ENCODE measurements around the gene LRRC75A. TPM values are rescaled to one million over a fixed set of nuclear protein-coding genes. Genes with fewer than 3 reads are reported as not detected.

Gene LRRC75A
- polyA plus RNA-seq, 1 donor from 2014 or later: 0.53 TPM

GRCh38 chr17:16482253-16482652, 9.7 kb downstream of the LRRC75A start:
- Histone ChIP-seq H3K9ac (ENCODE audit: low read length) (no peak overlapping the region), H3K4me2 (ENCODE audit: low read length) (no peak overlapping the region), H3K9me2 (ENCODE audit: insufficient read depth, low read length) (no peaks in the 10 kb centered on the region), H3K79me2 (replicated peaks; ENCODE audit: insufficient read depth, low read length) (no peaks in the 10 kb centered on the region), H4K20me1 (ENCODE audit: insufficient read depth) (no peaks in the 10 kb centered on the region), H3K9me3 (ENCODE audit: low read length) (no peaks in the 10 kb centered on the region), H3K27ac (ENCODE audit: low read length) (no peak overlapping the region), H3K36me3 (ENCODE audit: insufficient read depth, low read length) (no peaks in the 10 kb centered on the region), H2AFZ (ENCODE audit: low read depth, low read length) (no peak overlapping the region), H3K27me3 (ENCODE audit: insufficient read depth, low read depth, low read length) (no peaks in the 10 kb centered on the region), H3K4me3 (ENCODE audit: low read length) (no peak overlapping the region), H3F3A (ENCODE audit: insufficient read depth, low read length, poor library complexity, severe bottlenecking) (no peaks in the 10 kb centered on the region)
- TF ChIP-seq TAF1 (IDR thresholded peaks at IDR 0.05; ENCODE audit: low read depth) (no peak), EP300 (conservative IDR thresholded peaks at IDR 0.05; ENCODE audit: poor library complexity, severe bottlenecking) (no peak), SMC3 (conservative IDR thresholded peaks at IDR 0.05; ENCODE audit: poor library complexity) (no peak), POLR2AphosphoS5 (IDR thresholded peaks at IDR 0.05) (no peak), MXI1 (conservative IDR thresholded peaks at IDR 0.05; ENCODE audit: poor library complexity, severe bottlenecking) (no peak), RAD21 (conservative IDR thresholded peaks at IDR 0.05) (no peak), EZH2 (IDR thresholded peaks at IDR 0.05; ENCODE audit: borderline replicate concordance, insufficient read depth, low read length, poor library complexity, severe bottlenecking) (no peak)
- TF ChIP-seq, protein P1, sequence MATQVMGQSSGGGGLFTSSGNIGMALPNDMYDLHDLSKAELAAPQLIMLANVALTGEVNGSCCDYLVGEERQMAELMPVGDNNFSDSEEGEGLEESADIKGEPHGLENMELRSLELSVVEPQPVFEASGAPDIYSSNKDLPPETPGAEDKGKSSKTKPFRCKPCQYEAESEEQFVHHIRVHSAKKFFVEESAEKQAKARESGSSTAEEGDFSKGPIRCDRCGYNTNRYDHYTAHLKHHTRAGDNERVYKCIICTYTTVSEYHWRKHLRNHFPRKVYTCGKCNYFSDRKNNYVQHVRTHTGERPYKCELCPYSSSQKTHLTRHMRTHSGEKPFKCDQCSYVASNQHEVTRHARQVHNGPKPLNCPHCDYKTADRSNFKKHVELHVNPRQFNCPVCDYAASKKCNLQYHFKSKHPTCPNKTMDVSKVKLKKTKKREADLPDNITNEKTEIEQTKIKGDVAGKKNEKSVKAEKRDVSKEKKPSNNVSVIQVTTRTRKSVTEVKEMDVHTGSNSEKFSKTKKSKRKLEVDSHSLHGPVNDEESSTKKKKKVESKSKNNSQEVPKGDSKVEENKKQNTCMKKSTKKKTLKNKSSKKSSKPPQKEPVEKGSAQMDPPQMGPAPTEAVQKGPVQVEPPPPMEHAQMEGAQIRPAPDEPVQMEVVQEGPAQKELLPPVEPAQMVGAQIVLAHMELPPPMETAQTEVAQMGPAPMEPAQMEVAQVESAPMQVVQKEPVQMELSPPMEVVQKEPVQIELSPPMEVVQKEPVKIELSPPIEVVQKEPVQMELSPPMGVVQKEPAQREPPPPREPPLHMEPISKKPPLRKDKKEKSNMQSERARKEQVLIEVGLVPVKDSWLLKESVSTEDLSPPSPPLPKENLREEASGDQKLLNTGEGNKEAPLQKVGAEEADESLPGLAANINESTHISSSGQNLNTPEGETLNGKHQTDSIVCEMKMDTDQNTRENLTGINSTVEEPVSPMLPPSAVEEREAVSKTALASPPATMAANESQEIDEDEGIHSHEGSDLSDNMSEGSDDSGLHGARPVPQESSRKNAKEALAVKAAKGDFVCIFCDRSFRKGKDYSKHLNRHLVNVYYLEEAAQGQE (IDR thresholded peaks at IDR 0.05; ENCODE audit: borderline replicate concordance): no peak
- TF ChIP-seq, protein P2, sequence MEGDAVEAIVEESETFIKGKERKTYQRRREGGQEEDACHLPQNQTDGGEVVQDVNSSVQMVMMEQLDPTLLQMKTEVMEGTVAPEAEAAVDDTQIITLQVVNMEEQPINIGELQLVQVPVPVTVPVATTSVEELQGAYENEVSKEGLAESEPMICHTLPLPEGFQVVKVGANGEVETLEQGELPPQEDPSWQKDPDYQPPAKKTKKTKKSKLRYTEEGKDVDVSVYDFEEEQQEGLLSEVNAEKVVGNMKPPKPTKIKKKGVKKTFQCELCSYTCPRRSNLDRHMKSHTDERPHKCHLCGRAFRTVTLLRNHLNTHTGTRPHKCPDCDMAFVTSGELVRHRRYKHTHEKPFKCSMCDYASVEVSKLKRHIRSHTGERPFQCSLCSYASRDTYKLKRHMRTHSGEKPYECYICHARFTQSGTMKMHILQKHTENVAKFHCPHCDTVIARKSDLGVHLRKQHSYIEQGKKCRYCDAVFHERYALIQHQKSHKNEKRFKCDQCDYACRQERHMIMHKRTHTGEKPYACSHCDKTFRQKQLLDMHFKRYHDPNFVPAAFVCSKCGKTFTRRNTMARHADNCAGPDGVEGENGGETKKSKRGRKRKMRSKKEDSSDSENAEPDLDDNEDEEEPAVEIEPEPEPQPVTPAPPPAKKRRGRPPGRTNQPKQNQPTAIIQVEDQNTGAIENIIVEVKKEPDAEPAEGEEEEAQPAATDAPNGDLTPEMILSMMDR (IDR thresholded peaks at IDR 0.05; ENCODE audit: poor library complexity, severe bottlenecking): no peak

DNA sequence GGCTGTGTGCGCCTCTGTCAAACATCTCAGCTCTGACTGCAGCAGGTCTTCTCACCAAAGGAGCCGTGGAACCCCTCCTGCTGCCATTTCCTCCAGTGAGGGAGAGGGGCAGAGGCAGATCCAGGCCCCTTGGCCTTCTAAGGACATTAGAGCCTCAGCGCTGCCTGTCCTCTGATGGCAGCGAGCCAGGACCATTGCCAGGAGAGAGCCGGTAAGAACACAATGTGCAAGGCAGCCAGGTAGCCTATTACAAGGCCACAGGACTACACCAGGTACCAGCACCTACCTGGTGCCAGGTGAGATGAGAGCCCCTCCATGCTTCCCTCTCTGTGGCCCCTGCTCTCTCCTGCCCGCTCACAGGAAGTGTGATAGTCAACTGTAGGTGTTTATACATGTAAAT, 11.0 kb downstream of the LRRC75A start:
- H3K9me3 ChIP-seq (ENCODE audit: low read length): no peaks in the 10 kb centered on the region
- no peaks in the 10 kb centered on the region for H3K27me3 ChIP-seq (ENCODE audit: insufficient read depth, low read depth, low read length)
- no peaks in the 10 kb centered on the region for H4K20me1 ChIP-seq (ENCODE audit: insufficient read depth)
- no peaks in the 10 kb centered on the region for H3K79me2 ChIP-seq (replicated peaks; ENCODE audit: insufficient read depth, low read length)
- TF ChIP-seq, protein P1 (IDR thresholded peaks at IDR 0.05; ENCODE audit: borderline replicate concordance): no peak
- TF ChIP-seq TAF1 (IDR thresholded peaks at IDR 0.05; ENCODE audit: low read depth): no peak
- no peaks in the 10 kb centered on the region for H3K36me3 ChIP-seq (ENCODE audit: insufficient read depth, low read length)
- H3K27ac ChIP-seq (ENCODE audit: low read length): no peak overlapping the region
- no peak overlapping the region for H3K4me2 ChIP-seq (ENCODE audit: low read length)
- no peak overlapping the region for H3K9ac ChIP-seq (ENCODE audit: low read length)
- H2AFZ ChIP-seq (ENCODE audit: low read depth, low read length): no peak overlapping the region
- H3F3A ChIP-seq (ENCODE audit: insufficient read depth, low read length, poor library complexity, severe bottlenecking): no peaks in the 10 kb centered on the region
- H3K9me2 ChIP-seq (ENCODE audit: insufficient read depth, low read length): no peaks in the 10 kb centered on the region
- no peak overlapping the region for H3K4me3 ChIP-seq (ENCODE audit: low read length)
